ENCODE results near the gene CDKN2AIP. TPM values are rescaled to one million over a fixed set of nuclear protein-coding genes. Genes with fewer than 3 reads are reported as not detected.

CDKN2AIP gene, protein sequence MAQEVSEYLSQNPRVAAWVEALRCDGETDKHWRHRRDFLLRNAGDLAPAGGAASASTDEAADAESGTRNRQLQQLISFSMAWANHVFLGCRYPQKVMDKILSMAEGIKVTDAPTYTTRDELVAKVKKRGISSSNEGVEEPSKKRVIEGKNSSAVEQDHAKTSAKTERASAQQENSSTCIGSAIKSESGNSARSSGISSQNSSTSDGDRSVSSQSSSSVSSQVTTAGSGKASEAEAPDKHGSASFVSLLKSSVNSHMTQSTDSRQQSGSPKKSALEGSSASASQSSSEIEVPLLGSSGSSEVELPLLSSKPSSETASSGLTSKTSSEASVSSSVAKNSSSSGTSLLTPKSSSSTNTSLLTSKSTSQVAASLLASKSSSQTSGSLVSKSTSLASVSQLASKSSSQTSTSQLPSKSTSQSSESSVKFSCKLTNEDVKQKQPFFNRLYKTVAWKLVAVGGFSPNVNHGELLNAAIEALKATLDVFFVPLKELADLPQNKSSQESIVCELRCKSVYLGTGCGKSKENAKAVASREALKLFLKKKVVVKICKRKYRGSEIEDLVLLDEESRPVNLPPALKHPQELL
- total RNA-seq, result 10 to 100 TPM; 17.1 to 24.4 (median 22.7) TPM

DNA sequence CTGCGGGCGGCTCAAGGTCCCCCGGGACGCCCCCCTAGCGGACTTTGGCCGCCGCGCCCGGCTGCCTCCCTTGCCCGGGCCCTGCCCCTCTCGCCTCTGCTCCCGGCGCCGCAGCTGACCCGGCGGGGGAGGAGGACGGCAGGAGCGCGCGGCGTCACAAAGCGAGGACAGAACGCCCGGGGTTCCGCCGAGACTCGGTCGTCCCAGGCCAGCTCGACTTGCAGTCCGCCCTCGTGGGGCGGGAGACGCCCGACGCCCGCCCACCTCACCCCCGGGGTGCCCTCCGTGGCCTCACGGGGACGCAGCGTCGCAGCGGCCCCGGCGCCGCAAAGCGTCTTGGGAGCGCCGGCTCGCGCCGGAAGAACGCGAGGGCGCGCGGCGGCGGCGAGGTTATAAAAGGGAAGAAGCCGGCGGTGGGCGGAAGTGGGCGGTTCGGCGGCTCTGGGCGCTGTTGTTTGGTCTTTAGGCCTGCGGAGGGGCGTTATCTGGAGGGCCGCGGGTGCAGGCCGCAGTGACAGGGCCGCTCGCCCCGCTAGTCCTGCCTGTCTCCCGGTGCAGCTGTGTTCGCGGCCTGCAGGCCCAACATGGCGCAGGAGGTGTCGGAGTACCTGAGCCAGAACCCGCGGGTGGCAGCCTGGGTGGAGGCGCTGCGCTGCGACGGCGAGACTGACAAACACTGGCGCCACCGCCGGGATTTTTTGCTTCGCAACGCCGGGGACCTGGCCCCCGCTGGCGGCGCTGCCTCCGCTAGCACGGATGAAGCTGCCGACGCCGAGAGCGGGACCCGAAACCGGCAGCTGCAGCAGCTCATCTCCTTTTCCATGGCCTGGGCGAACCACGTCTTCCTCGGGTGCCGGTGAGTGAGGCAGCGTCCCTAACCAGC lies at the start of gene CDKN2AIP:
Gene CDKN2AIP (plus strand): TSS at position 423 of the 883 bp plus-strand sequence. CDS start 162 bp downstream, at position 585.
- TF ChIP-seq, protein P1, sequence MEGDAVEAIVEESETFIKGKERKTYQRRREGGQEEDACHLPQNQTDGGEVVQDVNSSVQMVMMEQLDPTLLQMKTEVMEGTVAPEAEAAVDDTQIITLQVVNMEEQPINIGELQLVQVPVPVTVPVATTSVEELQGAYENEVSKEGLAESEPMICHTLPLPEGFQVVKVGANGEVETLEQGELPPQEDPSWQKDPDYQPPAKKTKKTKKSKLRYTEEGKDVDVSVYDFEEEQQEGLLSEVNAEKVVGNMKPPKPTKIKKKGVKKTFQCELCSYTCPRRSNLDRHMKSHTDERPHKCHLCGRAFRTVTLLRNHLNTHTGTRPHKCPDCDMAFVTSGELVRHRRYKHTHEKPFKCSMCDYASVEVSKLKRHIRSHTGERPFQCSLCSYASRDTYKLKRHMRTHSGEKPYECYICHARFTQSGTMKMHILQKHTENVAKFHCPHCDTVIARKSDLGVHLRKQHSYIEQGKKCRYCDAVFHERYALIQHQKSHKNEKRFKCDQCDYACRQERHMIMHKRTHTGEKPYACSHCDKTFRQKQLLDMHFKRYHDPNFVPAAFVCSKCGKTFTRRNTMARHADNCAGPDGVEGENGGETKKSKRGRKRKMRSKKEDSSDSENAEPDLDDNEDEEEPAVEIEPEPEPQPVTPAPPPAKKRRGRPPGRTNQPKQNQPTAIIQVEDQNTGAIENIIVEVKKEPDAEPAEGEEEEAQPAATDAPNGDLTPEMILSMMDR (IDR thresholded peaks at IDR 0.05; ENCODE audit: low read depth), result no peak

DNA sequence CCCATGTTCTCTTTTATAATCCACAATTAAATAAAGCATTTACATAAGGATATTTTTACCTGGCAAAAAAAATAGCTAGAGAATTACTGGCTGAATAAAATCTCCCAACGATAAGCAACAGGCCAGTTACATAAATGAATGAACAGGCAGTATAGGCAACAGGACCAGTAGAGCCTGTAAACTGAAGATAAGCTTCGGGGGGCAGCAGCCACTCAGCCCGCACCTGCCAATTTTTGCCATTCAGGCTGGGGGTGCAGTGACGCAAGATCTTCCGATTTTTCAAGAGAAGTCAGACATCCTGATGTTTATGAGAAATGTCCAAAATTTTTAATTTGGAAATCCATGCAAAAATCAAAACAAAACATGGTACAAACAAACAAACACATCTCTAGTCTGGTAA lies 49.0 kb upstream of the CDKN2AIP start:
- TF ChIP-seq, protein P1 (IDR thresholded peaks at IDR 0.05; ENCODE audit: low read depth), result no peak

DNA sequence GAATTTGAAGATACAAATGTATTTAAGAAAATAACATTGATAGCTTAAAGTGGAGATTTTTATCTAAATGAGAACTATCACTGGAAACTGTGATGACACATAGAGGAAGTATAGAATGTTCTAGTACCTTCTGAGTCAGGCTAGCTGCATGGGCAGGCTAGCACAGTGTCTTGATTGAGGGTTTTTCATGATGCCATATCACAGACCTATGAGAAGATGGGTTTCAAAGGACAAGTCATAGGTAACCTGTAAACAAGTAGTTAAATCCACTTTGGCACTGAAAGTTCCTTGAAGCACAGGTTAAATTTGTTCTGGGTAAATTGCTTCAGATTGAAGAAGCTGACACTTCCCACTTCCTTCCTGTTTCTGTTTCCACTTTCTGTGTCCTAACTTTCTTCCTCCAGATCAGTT lies 48.2 kb upstream of the CDKN2AIP start:
- TF ChIP-seq, protein P1 (IDR thresholded peaks at IDR 0.05; ENCODE audit: low read depth), result no peak

DNA sequence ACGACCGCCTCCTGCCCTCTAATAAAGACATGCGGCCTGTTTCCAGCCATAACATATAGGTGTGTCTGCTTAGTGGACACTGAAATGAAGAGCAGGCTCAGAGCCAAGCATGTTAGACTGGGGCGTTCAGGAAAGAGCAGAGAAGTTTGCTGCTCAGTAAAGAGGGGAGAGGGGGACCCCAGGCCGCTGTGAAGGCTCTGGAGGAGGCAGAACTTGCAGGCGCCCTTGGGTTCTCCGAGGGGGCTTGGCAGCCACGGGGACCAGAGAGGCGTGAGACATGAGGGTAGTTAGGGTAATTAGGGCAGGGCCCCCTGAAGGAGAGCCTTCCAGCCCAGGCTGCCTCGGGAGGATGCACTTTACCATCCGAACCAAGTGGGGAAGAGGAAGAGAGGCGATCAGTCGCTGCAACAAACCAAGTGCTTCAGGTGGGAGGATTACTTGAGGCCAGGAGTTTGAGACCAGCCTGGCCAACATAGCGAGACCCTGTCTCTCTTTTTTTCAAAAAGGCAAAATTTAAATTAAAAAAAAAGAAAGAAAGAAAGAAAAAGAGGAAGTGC lies 46.6 kb upstream of the CDKN2AIP start:
- TF ChIP-seq, protein P1 (IDR thresholded peaks at IDR 0.05; ENCODE audit: low read depth), result no peak

DNA sequence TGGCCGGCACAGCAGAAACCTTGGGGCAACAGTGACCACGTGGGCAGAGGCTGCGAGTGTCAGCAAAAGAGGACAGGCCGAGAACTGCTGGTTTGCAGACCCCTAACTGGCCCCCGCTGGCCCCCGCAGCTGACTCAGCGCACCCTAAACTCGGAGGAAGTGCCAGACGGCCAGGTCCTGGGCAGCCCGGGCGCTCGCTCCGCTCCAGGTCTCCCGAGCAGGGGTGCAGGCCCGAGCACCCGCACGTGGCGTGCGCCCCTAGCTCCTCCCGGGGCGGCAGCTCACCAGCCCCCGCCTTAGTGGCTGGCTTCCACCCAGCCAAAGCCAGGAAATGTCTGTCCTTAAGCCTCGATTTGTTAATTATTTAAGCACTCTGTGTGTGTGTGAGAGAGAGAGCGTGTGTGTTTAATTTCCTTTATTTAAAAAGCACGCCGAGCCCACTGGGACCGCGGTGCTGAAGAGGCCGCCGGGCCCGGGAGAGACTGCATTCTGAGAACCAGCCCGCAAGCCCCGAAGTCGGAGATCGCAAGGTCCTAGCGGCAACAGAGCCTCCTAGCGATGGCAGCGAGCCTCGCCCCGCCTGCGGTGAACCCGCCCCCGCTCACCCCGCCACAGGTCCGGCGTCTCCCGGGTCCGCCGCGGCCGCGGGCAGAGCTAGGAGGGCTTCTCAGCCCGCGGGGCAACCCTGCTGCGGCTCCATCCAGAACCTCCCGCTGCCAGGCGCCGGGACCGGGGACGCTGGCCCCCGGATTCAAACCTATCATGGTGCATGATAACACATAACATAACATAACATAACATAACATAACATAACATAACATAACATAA lies 45.9 kb upstream of the CDKN2AIP start:
- TF ChIP-seq, protein P1 (IDR thresholded peaks at IDR 0.05; ENCODE audit: low read depth), result no peak

DNA sequence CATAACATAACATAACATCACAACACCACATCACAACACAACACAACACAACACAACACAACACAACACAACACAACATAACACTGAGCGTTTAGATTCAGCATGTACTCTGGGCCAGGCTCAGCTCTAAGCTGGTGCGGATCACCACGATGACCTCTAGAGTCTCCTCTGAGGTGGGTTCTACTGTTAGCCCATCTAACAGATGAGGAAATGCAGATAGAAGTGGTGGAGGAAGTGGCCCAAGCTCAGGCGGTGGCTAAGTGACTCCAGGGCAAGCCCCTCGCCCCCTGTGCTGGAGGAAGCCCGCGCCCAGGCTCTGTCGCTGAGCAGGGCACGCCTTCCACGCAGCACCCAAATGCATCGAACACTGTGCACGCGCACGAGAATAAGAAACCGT lies 45.3 kb upstream of the CDKN2AIP start:
- TF ChIP-seq, protein P1 (IDR thresholded peaks at IDR 0.05; ENCODE audit: low read depth), result no peak

Data from subcutaneous adipose tissue (tissue), 4 donors.